ENCODE data around the gene GNL1.
"Not testable (repeated sequence)": the region's sequence is repeated elsewhere in the genome, so short reads cannot be mapped to it uniquely, and the experiment has no call there.

The GNL1 gene

GRCh38 chr6:30495993-30496392 is 60.3 kb downstream of the GNL1 start:
- DNase-seq, result no peak

GRCh38 chr6:30495060-30495459 is 61.2 kb downstream of the GNL1 start:
- DNase-seq, result not testable (repeated sequence)

- DNase-seq, result no peak
Observed at GRCh38 chr6:30494291-30494861, 61.9 kb downstream of the GNL1 start.

GRCh38 chr6:30493643-30494250 is 62.5 kb downstream of the GNL1 start:
- no peak for DNase-seq

GRCh38 chr6:30491991-30492952 is 64.0 kb downstream of the GNL1 start:
- DNase-seq, result no peak

Measured in NCI-H1930 (cell line).